Fibroblast of skin of back (primary cell): Measurements from ENCODE around the gene EXOC6B. TPM values are rescaled to one million over a fixed set of nuclear protein-coding genes. Genes with fewer than 3 reads are reported as not detected.

Experiments used
- DNase-seq: peaks from one replicate; pipeline ENCODE4 v3.0.0-alpha.2; 2013
- polyA plus RNA-seq, 2 experiments: library from polyadenylated mRNA; unstranded; fragments of 120-200 nt; gene quantifications; one replicate each; pipeline ENCODE4 v1.2.1, GENCODE V29; 2013; ENCODE audit not compliant: insufficient read length in 2 of 2

The EXOC6B gene
- polyA plus RNA-seq (2013, experiment 1 of 2; ENCODE audit: insufficient read length): 10.7 TPM
- polyA plus RNA-seq (2013, experiment 2 of 2; ENCODE audit: insufficient read length): 12.7 TPM

DNA sequence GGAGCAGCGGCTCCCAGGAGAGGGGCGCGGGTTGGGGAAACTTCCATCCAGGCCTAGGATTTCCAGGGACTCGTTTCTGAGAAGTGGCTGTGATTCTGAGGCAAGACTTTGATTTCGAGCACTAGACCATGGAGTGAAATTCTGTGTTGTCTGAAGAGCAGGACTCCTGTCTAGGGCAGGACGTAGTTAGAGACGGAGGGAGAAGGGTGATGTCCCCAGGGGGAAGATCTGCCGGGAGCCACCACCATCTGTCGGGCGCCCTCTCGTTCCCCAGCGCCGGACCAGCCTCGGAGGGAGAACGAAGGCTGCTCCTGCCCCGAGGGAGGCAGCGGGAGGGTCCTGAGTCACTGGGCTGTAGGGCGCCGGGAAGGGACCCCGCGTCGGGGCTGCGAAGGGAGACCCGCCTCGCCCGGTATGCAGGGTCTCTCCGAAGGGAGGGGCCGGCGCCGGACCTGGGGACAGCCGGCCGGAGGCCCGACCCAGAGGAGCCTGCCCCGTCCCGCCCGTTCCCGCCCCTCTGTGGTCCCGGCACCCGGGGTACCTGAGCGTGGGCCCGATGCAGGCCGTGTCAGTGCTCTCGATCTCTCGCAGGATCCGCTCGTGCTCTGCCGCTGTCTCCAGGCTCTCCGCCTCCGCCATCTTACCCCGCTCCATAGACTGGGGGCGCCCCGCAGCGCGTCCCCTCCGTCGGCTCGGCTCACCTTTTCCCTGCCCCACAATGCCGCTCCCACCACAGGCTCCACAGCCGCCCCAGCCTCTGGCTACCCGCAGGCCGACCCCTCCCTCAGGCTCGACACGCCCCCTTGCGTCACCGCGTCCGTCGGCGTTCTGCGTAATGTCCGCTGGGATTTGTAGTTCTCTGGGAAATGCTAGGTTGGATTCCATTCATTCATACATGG, at the start of gene EXOC6B:
TSS of gene EXOC6B (minus strand) at position 777 of the 899 bp plus-strand sequence.
- peak; percentile 89 for DNase-seq

DNA sequence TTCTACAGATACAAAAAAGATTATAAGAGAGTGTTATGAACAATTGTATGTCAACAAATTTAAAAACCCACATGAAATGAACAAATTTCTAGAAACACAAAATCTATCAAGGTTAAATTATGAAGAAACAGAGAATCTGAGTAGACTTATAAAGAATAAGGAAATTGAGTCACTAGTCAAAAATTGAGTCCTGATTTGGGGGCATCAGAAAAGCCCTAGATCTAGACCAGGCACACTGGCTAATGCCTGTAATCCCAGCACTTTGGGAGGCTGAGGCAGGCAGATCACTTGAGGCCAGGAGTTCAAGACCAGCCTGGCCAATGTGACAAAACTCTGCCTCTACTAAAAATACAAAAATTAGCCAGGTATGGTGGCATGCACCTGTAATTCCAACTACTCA, 46.0 kb upstream of the EXOC6B start:
- DNase-seq: no peak

DNA sequence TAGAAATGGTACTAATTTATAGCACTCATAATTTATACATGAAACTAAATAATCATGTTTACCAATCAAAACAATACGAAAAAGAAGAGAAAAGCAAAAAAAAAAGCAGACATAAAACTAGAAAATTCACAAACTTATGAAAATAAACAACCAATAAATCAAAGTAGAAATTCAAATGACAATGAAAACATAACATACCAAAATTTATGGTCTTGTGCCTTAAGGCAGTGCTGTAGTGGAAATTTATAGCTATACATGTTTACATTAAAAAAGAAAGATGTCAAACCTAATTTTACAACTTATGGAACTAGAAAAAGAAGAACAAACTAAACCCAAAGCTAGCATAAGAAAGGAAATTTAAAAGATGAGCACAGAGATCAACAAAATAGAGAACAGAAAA, 45.2 kb upstream of the EXOC6B start:
- no peak for DNase-seq

DNA sequence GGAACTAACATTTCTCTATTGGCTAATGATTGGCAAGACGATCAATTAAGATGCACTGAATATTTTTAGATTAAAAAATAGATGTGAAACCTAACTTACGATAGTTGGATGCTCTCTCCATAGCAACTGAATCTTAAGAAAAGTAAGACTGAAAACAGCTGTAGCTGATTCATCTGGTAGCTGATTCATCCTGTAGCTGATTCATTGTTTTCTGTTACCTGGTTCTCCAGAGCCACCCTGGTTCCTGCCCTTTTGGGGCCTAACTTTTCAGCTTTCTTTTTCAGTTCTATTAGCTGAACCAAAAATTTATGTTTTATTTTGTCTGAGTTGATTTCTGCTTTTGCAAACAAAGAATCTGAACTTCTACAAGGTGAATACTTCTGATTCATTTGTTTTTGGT, 38.7 kb upstream of the EXOC6B start:
- peak; percentile 22 for DNase-seq

DNA sequence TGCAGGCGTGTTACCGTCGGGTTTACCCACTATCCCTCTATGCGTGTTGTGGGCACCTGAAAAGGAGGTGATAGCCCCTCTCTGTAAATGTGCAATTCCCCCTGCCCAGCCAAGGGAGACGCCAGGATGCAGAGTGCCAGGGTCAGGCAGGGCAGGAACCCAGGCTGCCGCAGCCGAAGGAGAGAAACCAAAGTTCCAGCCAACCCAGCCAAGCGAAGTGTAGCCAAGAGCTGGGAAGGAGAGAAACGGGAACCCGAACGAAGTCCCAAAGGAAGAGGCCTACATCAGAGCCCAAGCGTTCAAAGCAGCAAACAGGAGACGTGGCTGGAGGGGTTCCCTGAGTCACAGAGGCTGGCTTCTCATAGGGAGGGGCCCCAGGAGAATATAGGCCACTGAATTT, 37.2 kb upstream of the EXOC6B start:
- DNase-seq: no peak

DNA sequence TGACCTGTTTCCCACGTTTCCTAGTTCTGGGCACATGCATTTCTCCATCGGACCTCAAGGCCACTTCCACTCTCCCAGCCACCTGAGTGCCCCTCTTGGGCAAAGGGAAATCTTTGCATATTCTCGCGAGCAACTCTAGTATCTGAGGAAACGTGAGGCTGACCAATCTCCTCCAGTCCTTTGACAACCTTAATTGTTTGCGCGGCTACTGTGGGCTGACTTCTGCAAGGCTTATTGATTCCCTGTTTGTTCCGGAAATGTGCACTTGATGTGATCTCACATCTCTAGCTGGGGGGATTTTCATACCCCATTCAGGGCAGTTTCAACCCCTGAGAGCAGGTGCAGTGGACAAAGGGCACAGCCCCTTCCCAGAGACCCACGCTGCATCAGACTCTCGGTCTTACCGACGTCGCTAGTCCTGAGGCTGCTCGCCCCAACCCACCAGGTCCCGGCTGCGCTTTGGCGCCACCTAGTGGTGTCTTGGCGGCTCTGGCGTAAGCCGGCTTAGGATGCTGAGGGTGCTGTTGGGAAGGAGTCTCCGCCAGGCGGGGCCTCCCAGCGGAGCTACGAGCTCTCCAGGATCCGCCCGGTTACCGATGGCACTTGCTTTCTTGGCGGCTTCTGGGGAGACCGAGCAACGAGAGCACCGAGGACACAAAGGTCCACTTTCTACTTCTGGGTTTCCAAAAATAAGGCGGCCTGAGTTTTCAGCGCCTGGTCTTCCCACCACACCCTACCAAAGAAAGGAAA, 36.6 kb upstream of the EXOC6B start:
- DNase-seq: peak; percentile 83

DNA sequence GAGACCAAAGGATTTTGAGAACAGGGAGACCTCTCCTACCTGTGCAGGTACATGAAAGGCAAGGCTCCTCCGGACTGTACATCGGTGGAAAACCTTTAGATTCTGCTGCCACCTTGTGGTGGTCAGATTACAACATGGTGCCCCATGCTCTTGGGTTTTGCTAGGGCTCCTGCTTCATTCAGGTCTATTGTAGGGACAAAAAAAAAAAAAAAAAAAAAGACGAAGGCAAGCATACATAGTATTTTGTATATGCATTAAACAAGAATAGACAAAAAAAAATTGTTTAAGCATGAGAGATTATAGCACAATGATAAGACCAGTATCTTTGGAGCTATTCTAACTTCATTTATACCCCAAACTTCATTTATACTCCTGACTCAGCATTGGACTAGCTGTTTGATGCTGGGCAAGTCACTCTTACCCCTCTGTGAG, 34.0 kb upstream of the EXOC6B start:
- peak; percentile 40 for DNase-seq

DNA sequence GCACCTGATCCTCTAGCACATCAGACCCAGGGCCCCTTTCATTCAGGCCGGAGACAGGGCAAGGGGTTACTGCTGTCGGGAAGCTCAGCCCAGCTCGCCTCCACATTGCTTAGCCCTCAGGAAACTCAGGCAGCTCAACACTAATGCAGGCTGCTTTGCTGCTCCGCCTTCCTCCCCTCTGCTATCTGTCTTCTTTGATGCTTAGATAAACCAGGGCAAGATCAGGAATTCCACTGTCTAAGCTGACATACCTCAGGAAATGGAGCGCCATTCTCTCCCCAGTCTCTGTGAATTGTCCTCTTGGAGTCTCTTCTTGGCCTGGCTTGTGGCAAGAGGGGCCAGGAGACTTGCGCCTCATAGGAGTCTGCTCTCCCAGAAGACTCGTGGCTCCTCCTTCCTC, 25.5 kb upstream of the EXOC6B start:
- DNase-seq: no peak

DNA sequence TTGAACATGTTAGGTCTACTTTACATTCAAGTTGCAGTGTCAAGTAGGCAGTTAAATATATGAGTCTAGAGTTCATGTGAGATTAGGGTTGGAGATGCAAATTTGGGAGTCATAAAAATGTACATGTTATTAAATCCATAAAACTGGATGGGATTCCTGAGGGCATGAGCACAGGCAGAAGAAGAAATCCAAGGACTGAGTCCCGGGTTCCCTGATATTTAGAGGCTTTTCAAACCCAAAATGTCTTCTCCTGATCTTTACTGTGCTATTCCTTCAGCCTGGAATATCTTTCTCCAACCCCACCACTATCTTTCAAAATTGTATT, 23.3 kb upstream of the EXOC6B start:
- no peak for DNase-seq

DNA sequence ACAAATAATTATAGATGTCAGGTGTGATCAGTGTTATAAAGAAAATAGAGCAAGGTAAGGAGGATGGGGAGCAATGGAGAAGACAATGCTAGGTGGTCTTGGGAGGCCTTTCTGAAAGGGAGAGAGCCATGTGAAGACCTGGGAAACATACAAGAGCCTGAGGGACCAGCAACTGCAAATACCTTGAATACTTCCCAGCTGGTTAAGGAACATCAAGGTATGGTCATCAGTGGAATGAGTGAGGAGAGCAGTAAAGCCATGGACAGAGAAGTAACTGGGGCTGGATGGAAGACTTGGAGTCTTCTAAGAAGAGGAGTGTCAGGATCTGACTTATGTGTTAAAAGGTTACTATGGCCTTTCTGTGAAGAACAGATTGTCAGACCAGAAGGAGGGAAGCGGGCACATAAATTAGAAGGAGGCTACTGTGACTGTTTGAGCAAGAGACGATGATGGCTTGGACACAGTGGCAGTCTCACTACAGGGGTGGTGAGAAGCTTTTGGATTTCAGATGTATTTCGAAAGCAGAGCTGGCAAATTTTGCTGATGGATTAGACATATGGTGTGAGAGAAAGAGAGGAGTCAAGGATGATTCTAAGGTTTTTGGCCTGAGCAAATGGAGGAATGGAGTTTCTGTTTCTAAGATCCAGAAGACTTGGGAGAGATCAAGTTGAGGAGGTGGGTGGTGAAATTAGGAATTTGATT, 22.8 kb upstream of the EXOC6B start:
- no peak for DNase-seq

DNA sequence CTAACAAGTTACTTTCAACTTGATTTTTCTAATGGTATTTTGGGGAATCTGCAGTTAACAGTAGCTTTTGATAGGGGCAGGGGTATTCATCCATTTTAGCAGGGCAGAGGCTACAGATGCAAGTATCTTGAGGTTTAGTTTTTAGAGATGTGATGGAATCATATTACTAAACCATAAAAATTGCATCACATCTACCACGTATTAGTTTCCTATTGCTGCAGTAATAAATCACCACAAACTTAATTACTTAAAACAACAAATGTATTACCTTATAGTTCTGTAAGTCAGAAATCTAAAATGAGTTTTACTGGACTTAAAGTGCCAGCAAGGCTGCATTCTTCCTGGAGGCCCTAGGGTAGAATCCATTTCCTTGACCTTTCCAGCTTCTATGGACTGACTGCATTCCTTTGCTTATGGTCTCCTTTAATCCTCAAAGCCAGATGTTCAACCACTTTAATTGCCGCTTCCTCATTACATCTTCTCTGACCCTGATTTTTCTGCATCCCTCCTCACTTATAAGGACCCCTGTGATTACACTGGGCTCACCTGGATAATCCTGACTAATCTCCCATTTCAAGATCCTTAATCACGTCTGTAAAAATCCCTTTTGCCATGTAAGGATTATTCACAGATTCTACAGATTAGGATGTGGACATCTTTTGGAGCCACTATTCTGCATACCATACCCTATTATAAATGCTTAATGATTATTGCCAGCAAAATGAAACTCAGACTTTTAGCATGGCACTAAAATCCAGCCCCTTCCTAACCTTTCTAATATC, 21.9 kb upstream of the EXOC6B start:
- no peak for DNase-seq

DNA sequence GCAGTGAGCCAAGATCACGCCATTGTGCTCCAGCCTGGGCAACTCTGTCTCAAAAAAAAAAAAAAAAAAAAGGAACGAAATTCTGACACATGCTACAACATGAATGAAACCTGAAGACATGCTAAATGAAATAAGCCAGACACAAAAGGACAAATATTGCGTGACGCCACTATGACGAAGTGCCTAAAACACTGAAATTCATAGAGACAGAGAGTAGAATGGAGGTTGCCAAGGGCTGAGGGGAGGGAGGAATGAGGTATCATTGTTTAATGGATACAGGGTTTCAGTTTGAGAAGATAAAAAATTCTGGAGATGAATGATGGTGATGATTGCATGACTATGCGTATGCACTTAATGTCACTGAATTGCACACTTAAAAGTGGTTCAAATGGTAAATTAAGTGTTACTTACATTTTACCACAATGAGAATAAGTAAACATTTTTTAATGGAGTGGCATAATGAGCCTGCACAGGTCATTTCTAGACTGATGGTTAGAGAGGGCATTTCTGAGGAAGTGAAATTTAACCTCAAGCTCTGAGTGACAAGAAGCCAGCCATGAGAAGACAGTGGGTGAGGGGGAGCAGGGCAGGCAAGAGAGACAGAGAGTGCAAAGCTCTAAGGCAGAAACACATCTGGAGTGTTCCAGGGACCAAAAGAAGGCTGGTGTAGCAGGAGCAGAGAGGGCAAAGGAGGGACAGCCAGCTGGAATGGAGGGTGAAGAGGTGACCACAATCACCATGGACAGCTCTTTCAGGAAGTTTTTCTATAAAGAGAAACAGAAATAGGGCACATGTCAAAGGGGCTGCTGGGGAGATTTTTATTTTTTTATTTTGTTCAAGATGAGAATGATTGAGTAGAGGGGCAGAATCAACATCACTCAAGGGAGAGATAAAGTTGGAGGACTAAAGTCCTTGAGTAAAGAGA, 20.6 kb upstream of the EXOC6B start:
- DNase-seq: no peak

DNA sequence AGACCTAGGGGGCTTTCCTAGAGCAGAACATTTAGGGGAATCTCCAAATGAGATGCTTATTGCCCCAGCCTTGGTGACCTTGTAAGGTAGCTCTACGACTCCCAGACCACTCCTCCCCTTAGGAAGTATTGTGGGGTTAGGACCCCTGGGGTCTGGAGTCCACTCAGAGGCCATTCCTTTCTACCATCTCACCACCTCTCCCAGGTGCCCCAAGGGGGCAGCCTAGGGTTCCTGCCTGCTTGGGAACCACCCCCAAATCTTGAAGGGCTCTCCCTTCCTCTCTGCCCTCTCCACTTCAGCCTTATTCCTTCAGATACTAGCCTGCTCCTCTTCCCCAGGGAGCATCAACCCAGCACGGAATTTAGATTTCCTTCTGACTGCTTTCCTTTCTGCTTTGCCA, 17.5 kb upstream of the EXOC6B start:
- DNase-seq: no peak

DNA sequence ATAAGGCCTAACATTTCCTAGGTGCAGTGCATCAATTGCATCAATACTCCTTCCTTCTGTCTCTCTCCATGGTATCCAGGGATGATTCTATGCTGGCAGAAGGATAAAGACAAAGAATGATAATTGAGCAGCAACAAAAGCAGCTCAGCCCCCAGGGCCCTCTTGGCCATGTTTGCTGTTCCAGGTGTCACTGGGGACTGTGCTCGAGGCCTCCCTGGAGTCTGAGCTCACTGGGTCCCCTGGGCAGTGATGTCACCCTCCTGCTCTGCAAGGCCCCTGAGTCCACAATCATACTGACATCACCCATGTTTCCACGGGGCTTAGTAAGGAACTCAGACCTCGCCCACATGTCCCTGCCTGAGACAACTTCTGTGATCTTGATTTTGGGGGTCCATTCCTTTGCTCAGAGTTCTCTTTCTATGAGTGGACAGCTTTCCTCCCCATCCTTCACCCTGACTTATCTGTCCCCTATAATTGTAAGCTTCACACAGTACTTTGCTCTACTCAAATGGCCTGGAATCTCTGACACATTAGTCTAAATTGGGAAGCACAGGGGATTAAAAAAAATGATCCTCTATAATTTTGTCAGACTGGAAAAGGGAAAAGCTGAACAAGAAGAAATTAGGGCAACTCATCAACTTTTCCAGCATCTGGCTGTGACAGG, 15.8 kb upstream of the EXOC6B start:
- no peak for DNase-seq

DNA sequence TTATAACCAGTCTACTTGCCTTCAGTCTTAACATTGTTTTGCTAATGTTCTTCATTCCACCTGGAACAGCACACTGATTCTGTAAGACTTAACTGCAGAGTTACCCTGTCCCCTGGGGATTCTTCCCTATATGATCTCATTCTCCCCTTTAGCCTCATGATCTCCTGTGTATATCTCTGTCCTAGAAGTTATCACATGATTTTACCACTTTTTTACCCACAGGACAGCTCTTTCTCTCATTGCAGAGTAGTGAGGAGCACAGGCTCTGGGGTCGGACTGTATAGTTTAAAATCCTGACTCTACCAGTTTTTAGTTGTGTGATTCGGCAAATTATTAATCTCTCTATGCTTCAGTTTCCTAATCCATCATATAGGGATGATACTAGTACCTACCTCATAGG, 14.2 kb upstream of the EXOC6B start:
- no peak for DNase-seq

DNA sequence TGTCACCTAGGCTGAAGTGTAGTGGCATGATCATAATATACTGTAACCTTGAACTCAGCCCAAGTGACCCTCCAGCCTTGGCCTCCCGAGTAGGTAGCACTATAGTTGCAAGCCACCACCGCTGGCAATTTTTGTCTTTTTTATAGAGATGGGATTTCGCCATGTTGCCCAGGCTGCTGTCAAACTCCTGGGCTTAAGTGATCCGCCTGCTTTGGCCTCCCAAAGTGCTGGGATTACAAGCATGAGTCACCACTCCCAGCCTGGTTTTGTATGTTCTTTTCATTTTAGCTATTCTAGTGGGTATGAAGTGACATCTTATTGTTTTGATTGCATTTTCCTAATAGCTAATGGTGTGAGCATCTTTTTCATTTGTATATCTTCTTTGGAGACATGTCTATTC, 11.3 kb upstream of the EXOC6B start:
- DNase-seq: peak; percentile 36

DNA sequence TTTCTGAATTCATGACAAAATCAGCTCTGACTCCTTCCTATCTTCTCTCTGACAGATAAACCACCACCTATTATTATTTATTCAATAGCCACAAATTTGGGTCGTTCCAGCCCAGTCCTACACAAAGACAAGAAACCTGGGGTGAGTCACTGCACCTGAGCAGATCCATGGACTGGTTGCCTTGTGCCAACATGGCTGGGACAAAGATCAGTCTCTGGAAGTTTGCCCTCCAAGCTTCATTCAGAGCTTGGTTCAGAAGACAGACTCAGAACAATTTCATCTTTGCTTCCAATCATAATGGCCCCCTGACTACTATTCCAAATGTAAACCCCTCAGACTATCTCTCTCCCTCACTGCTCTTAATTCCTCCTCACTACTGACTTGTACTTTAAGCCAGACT, 9.6 kb upstream of the EXOC6B start:
- no peak for DNase-seq

DNA sequence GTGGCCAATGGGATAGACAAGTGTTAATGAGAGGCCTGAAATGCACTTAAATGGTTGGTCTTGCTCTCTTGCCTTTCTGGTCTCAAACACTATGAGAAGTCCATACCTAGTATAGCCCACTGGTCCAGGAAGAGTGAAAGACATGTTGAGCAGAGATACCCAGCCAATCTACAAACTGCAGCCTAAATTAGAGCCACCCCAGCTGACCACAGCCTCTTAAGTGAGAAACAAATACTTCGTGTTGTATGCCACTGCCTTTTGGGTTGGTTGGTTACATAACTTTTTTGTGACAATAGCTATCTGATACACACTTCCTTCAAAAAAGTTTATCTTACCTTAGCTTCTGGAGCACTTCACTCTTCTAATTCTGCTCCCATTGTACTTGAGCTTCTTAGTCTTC, 8.8 kb upstream of the EXOC6B start:
- no peak for DNase-seq

DNA sequence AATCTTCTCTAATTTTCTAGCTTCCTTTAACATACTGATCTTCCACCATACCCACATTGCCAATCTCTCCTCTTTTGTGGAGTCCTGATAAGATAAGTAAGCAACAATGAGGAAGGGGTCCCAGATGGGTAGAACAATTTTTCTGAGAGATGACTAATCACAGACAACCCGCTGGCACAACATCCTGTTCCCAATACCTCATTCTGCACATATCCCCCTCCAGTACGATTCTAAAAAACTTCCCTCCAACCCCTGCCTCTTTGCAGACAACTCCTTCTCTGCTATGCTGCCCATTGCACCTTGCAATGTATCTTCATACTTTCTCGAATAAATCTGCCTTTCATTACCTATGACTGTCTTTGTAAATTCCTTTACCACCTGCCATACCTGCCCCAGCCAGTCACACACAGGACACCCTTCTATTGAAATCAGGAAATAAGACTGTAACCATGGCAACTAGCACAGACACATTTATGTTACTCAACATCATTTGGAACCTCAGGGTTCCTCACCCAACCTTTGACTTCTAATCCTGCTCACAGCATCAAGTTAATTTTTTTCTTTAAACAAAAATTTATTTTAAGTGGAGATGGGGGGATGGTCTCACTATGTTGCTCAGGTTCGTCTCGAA, 7.4 kb upstream of the EXOC6B start:
- no peak for DNase-seq

DNA sequence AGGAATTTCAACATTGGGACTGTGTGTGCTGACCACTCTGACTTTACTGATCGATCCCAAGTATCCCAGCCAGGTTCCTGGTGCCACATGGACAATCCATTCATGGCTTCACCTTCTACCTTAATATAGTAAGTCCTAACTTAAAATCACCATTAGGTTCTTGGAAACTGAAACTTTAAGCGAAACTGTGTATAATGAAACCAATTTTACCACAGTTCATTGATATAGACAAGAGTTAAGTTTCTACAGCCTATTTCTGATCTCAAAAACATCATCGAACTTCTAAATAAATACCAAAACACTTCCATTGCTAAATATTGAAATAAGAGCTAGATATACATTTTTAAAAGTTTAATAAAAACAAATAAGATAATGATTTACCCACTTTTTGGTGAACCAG, 4.4 kb upstream of the EXOC6B start:
- DNase-seq: no peak
